Measurements from ENCODE around the gene CTCF.

CTCF gene

GRCh38 chr16:67657751-67658518, 95.6 kb downstream of the CTCF start:
- FAIRE-seq, result no peak
- no peak for DNase-seq (ENCODE audit: insufficient read length)
- TF ChIP-seq TAF1 (IDR thresholded peaks at IDR 0.05; ENCODE audit: borderline replicate concordance, low read depth, low read length), result no peak
- no peak; the same call in 1 of the 2 replicates for TF ChIP-seq POLR2AphosphoS5 (IDR thresholded peaks at IDR 0.05; ENCODE audit: low read depth, low read length)
- no peak; the same call in 1 of the 2 replicates for TF ChIP-seq POLR2A (IDR thresholded peaks at IDR 0.05; ENCODE audit: low read depth, low read length)

GRCh38 chr16:67658849-67659674, 96.7 kb downstream of the CTCF start:
- no peak for FAIRE-seq
- TF ChIP-seq POLR2AphosphoS5 (IDR thresholded peaks at IDR 0.05; ENCODE audit: low read depth, low read length) (no peak), TAF1 (IDR thresholded peaks at IDR 0.05; ENCODE audit: borderline replicate concordance, low read depth, low read length) (no peak), POLR2A (IDR thresholded peaks at IDR 0.05; ENCODE audit: low read depth, low read length) (no peak)

GRCh38 chr16:67659675-67660563, 97.6 kb downstream of the CTCF start, which contains the start of gene ACD:
TSS of gene ACD (minus strand) at chr16:67660260. CDS start at chr16:67660220, 40 bp downstream.
- no peak for FAIRE-seq
- DNase-seq (ENCODE audit: insufficient read length), result peak; percentile 100

More at GRCh38 chr16:67658849-67659674, 96.7 kb downstream of the CTCF start:
- DNase-seq (ENCODE audit: insufficient read length), result no peak

GRCh38 chr16:67660564-67661028, 98.3 kb downstream of the CTCF start, which contains the start of gene PARD6A:
TSS of gene PARD6A (plus strand) at chr16:67660960. CDS start at chr16:67661039, 79 bp downstream.
- peak; percentile 100 for DNase-seq (ENCODE audit: insufficient read length)
- TF ChIP-seq TAF1 (IDR thresholded peaks at IDR 0.05; ENCODE audit: borderline replicate concordance, low read depth, low read length), result no peak
- TF ChIP-seq POLR2A (IDR thresholded peaks at IDR 0.05; ENCODE audit: low read depth, low read length), result no peak
- TF ChIP-seq POLR2AphosphoS5 (IDR thresholded peaks at IDR 0.05; ENCODE audit: low read depth, low read length), result no peak; the same call in 1 of the 2 replicates
- FAIRE-seq, result peak; percentile 99

More at GRCh38 chr16:67659675-67660563, 97.6 kb downstream of the CTCF start, which contains the start of gene ACD:
- peak; percentile 28; the same call in 1 of the 2 replicates for TF ChIP-seq TAF1 (IDR thresholded peaks at IDR 0.05; ENCODE audit: borderline replicate concordance, low read depth, low read length)
- no peak; the same call in 1 of the 2 replicates for TF ChIP-seq POLR2AphosphoS5 (IDR thresholded peaks at IDR 0.05; ENCODE audit: low read depth, low read length)
- peak; percentile 75 for TF ChIP-seq POLR2A (IDR thresholded peaks at IDR 0.05; ENCODE audit: low read depth, low read length)

GRCh38 chr16:67661101-67661761, 98.9 kb downstream of the CTCF start:
- TF ChIP-seq POLR2A (IDR thresholded peaks at IDR 0.05; ENCODE audit: low read depth, low read length), result no peak
- no peak for TF ChIP-seq TAF1 (IDR thresholded peaks at IDR 0.05; ENCODE audit: borderline replicate concordance, low read depth, low read length)
- TF ChIP-seq POLR2AphosphoS5 (IDR thresholded peaks at IDR 0.05; ENCODE audit: low read depth, low read length), result no peak
- FAIRE-seq (no peak), DNase-seq (ENCODE audit: insufficient read length) (no peak)

GRCh38 chr16:67661886-67662652, 99.7 kb downstream of the CTCF start:
- no peak for DNase-seq (ENCODE audit: insufficient read length)
- FAIRE-seq, result no peak

GRCh38 chr16:67662653-67663010, 100.3 kb downstream of the CTCF start:
- DNase-seq (ENCODE audit: insufficient read length) (no peak), FAIRE-seq (no peak)
- no peak for TF ChIP-seq POLR2A (IDR thresholded peaks at IDR 0.05; ENCODE audit: low read depth, low read length)
- TF ChIP-seq TAF1 (IDR thresholded peaks at IDR 0.05; ENCODE audit: borderline replicate concordance, low read depth, low read length), result no peak
- TF ChIP-seq POLR2AphosphoS5 (IDR thresholded peaks at IDR 0.05; ENCODE audit: low read depth, low read length), result no peak

More at GRCh38 chr16:67661886-67662652, 99.7 kb downstream of the CTCF start:
- TF ChIP-seq POLR2A (IDR thresholded peaks at IDR 0.05; ENCODE audit: low read depth, low read length), result no peak
- TF ChIP-seq TAF1 (IDR thresholded peaks at IDR 0.05; ENCODE audit: borderline replicate concordance, low read depth, low read length), result no peak

- no peak for FAIRE-seq
- TF ChIP-seq POLR2A (IDR thresholded peaks at IDR 0.05; ENCODE audit: low read depth, low read length) (no peak), POLR2AphosphoS5 (IDR thresholded peaks at IDR 0.05; ENCODE audit: low read depth, low read length) (no peak), TAF1 (IDR thresholded peaks at IDR 0.05; ENCODE audit: borderline replicate concordance, low read depth, low read length) (no peak)
- DNase-seq (ENCODE audit: insufficient read length), result no peak
Observed at GRCh38 chr16:67663151-67663876, 101.0 kb downstream of the CTCF start.

- FAIRE-seq, result no peak
- DNase-seq (ENCODE audit: insufficient read length), result no peak
- TF ChIP-seq TAF1 (IDR thresholded peaks at IDR 0.05; ENCODE audit: borderline replicate concordance, low read depth, low read length) (no peak), POLR2AphosphoS5 (IDR thresholded peaks at IDR 0.05; ENCODE audit: low read depth, low read length) (no peak), POLR2A (IDR thresholded peaks at IDR 0.05; ENCODE audit: low read depth, low read length) (no peak)
Observed at GRCh38 chr16:67663877-67664222, 101.5 kb downstream of the CTCF start.

Data from GM12892 (cell line).